HG03025 (cell line): ENCODE measurements around the gene AGBL3.
"Not testable (repeated sequence)": the region's sequence is repeated elsewhere in the genome, so short reads cannot be mapped to it uniquely, and the experiment has no call there.

Experiments
- ATAC-seq: cut with Tn5 transposase; IDR thresholded peaks from one replicate; pipeline ENCODE4 v1.9.1; 2021; ENCODE audit warnings: mild to moderate bottlenecking, moderate library complexity; ENCODE audit not compliant: unreplicated experiment, low FRiP score

AGBL3 gene

GRCh38 chr7:134962270-134962780 lies 24.0 kb upstream of the AGBL3 start:
- ATAC-seq, result no peak

GRCh38 chr7:134963036-134963435 lies 23.3 kb upstream of the AGBL3 start:
- no peak for ATAC-seq

- no peak for ATAC-seq
Measured at GRCh38 chr7:134966691-134967090, 19.6 kb upstream of the AGBL3 start.

- no peak for ATAC-seq
Measured at GRCh38 chr7:134968110-134968509, 18.2 kb upstream of the AGBL3 start.

GRCh38 chr7:134981645-134982044 lies 4.7 kb upstream of the AGBL3 start:
- not testable (repeated sequence) for ATAC-seq

GRCh38 chr7:134985894-134986362 lies 380 bp upstream of the AGBL3 start:
- ATAC-seq, result peak; percentile 35

GRCh38 chr7:134988161-134988560 lies 1.9 kb downstream of the AGBL3 start:
- ATAC-seq, result no peak

- ATAC-seq, result no peak
Measured at GRCh38 chr7:134991469-134992339, 5.4 kb downstream of the AGBL3 start.

- peak; percentile 75 for ATAC-seq
Measured at GRCh38 chr7:134992626-134993179, 6.4 kb downstream of the AGBL3 start.

GRCh38 chr7:134993877-134994456 lies 7.7 kb downstream of the AGBL3 start:
- ATAC-seq, result no peak

- peak; percentile 38 for ATAC-seq
Measured at GRCh38 chr7:134995239-134996096, 9.2 kb downstream of the AGBL3 start.

- peak; percentile 40 for ATAC-seq
Measured at GRCh38 chr7:134996097-134996550, 9.8 kb downstream of the AGBL3 start.

GRCh38 chr7:134997214-134997885 lies 11.0 kb downstream of the AGBL3 start:
- no peak for ATAC-seq

- no peak for ATAC-seq
Measured at GRCh38 chr7:134999136-134999535, 12.8 kb downstream of the AGBL3 start.

GRCh38 chr7:135001390-135002165 lies 15.3 kb downstream of the AGBL3 start:
- ATAC-seq, result no peak

GRCh38 chr7:135012229-135012628 lies 25.9 kb downstream of the AGBL3 start:
- ATAC-seq, result no peak

GRCh38 chr7:135023622-135024021 lies 37.3 kb downstream of the AGBL3 start:
- ATAC-seq, result no peak

- ATAC-seq, result no peak
Measured at GRCh38 chr7:135035252-135035651, 48.9 kb downstream of the AGBL3 start.

- not testable (repeated sequence) for ATAC-seq
Measured at GRCh38 chr7:135067017-135067416, 80.7 kb downstream of the AGBL3 start.
